Neural cell (in vitro differentiated cells): Measurements from ENCODE around the gene VSIR. TPM values are rescaled to one million over a fixed set of nuclear protein-coding genes. Genes with fewer than 3 reads are reported as not detected.

Experiments used
- H2AFZ ChIP-seq: fragments of 200-600, 300-800 bp; sonication (generic), shearing (Covaris generic); 2 replicates; pipeline ENCODE4 v1.6.0; 2014; ENCODE audit warnings: low read depth, mild to moderate bottlenecking, antibody characterized with exemption, low read length, moderate library complexity
- H3F3A ChIP-seq: fragments of 200-600 bp; shearing (Covaris generic); 2 replicates; pipeline ENCODE4 v1.6.1; 2016; ENCODE audit warnings: mild to moderate bottlenecking, moderate library complexity, mixed read lengths, antibody characterized with exemption, low read length; ENCODE audit not compliant: insufficient read depth, poor library complexity, severe bottlenecking
- H3K27ac ChIP-seq: fragments of 200-600, 300-800 bp; sonication (generic), shearing (Covaris generic); 2 replicates; pipeline ENCODE4 v1.5.1; 2014; ENCODE audit warnings: mild to moderate bottlenecking, low read length, moderate library complexity
- H3K27me3 ChIP-seq: fragments of 300-800, 200-600 bp; sonication (generic), shearing (Covaris generic); 2 replicates; pipeline ENCODE4 v1.6.0; 2014; ENCODE audit warnings: mild to moderate bottlenecking, low read depth, low read length, moderate library complexity; ENCODE audit not compliant: insufficient read depth
- H3K36me3 ChIP-seq: fragments of 300-800, 200-600 bp; sonication (generic), shearing (Covaris generic); 2 replicates; pipeline ENCODE4 v1.5.1; 2014; ENCODE audit warnings: mild to moderate bottlenecking, antibody characterized with exemption, low read length, moderate library complexity; ENCODE audit not compliant: insufficient read depth
- H3K4me2 ChIP-seq: fragments of 300-800, 200-600 bp; sonication (generic), shearing (Covaris generic); 2 replicates; pipeline ENCODE4 v1.6.0; 2014; ENCODE audit warnings: mild to moderate bottlenecking, low read length
- H3K4me3 ChIP-seq: fragments of 300-800, 200-600 bp; sonication (generic), shearing (Covaris generic); 2 replicates; pipeline ENCODE4 v1.5.1; 2014; ENCODE audit warnings: mild to moderate bottlenecking, low read length, moderate library complexity
- H3K79me2 ChIP-seq: fragments of 200-600 bp; shearing (Covaris generic); replicated peaks from 2 replicates; pipeline ENCODE4 v1.6.0; 2014; ENCODE audit warnings: mild to moderate bottlenecking, low read length, moderate library complexity; ENCODE audit not compliant: insufficient read depth
- H3K9ac ChIP-seq: fragments of 300-800, 200-600 bp; sonication (generic), shearing (Covaris generic); 2 replicates; pipeline ENCODE4 v1.6.1; 2016; ENCODE audit warnings: mild to moderate bottlenecking, low read length, mixed read lengths
- H3K9me2 ChIP-seq: fragments of 200-600 bp; shearing (Covaris generic); 2 replicates; pipeline ENCODE4 v1.6.1; 2016; ENCODE audit warnings: mild to moderate bottlenecking, low read length, mixed read lengths; ENCODE audit not compliant: insufficient read depth
- H3K9me3 ChIP-seq: fragments of 200-600, 300-800 bp; sonication (generic), shearing (Covaris generic); 2 replicates; pipeline ENCODE4 v1.6.1; 2016; ENCODE audit warnings: mild to moderate bottlenecking, mixed run types, low read length, moderate library complexity, mixed read lengths
- H4K20me1 ChIP-seq: fragments of 200-600 bp; shearing (Covaris generic); 2 replicates; pipeline ENCODE4 v1.6.1; 2016; ENCODE audit warnings: mild to moderate bottlenecking, mixed run types; ENCODE audit not compliant: insufficient read depth
- CTCF ChIP-seq: fragments of 450-650 bp; IDR thresholded peaks from 2 replicates; pipeline ENCODE4 v1.5.1; 2014; ENCODE audit warnings: antibody characterized with exemption, mild to moderate bottlenecking, moderate library complexity; ENCODE audit not compliant: poor library complexity, severe bottlenecking
- EP300 ChIP-seq: fragments of 450-650 bp; conservative IDR thresholded peaks from 2 replicates; pipeline ENCODE4 v1.6.1; 2014; ENCODE audit warnings: antibody characterized with exemption, mild to moderate bottlenecking, moderate library complexity; ENCODE audit not compliant: poor library complexity, severe bottlenecking
- EZH2 ChIP-seq: fragments of 200-600, 300-800 bp; shearing (Covaris generic), sonication (generic); IDR thresholded peaks from 2 replicates; pipeline ENCODE4 v1.6.1; 2014; ENCODE audit warnings: antibody characterized with exemption, low read length, borderline replicate concordance, mild to moderate bottlenecking; ENCODE audit not compliant: insufficient read depth, poor library complexity, severe bottlenecking
- MXI1 ChIP-seq: fragments of 450-650 bp; conservative IDR thresholded peaks from 2 replicates; pipeline ENCODE4 v1.6.1; 2014; ENCODE audit warnings: antibody characterized with exemption, mild to moderate bottlenecking; ENCODE audit not compliant: poor library complexity, severe bottlenecking
- POLR2AphosphoS5 ChIP-seq: IDR thresholded peaks from 2 replicates; pipeline ENCODE4 v1.6.1; 2012
- RAD21 ChIP-seq: fragments of 450-650 bp; conservative IDR thresholded peaks from 2 replicates; pipeline ENCODE4 v1.6.1; 2014; ENCODE audit warnings: antibody characterized with exemption, mild to moderate bottlenecking, moderate library complexity
- REST ChIP-seq: IDR thresholded peaks from 2 replicates; pipeline ENCODE4 v1.6.1; 2012; ENCODE audit warnings: borderline replicate concordance
- SMC3 ChIP-seq: fragments of 450-650 bp; conservative IDR thresholded peaks from 2 replicates; pipeline ENCODE4 v1.6.1; 2014; ENCODE audit warnings: antibody characterized with exemption, mild to moderate bottlenecking, moderate library complexity; ENCODE audit not compliant: poor library complexity
- TAF1 ChIP-seq: IDR thresholded peaks from 2 replicates; pipeline ENCODE4 v1.6.1; 2012; ENCODE audit warnings: low read depth
- polyA plus RNA-seq: library from polyadenylated mRNA; depleted of rRNA; stranded (reverse); fragments of >200 nt; gene quantifications from 2 replicates; pipeline ENCODE4 v1.2.3, GENCODE V29; 2014

VSIR gene
- polyA plus RNA-seq, 1 donor from 2014 or later, result not detected

GRCh38 chr10:71726580-71727104, 46.7 kb downstream of the VSIR start:
- H3K9me2 ChIP-seq, result no peaks in the 10 kb centered on the region
- H4K20me1 ChIP-seq, result no peaks in the 10 kb centered on the region
- no peaks in the 10 kb centered on the region for H3F3A ChIP-seq
- H3K9ac ChIP-seq, result no peak overlapping the region
- H3K9me3 ChIP-seq, result no peaks in the 10 kb centered on the region
- no peak overlapping the region for H3K4me3 ChIP-seq
- H3K27me3 ChIP-seq, result no peaks in the 10 kb centered on the region
- H3K79me2 ChIP-seq, result no peaks in the 10 kb centered on the region
- no peak overlapping the region for H3K4me2 ChIP-seq
- no peak for TF ChIP-seq TAF1
- no peak for TF ChIP-seq SMC3
- no peak for TF ChIP-seq MXI1
- no peak for TF ChIP-seq REST
- no peaks in the 10 kb centered on the region for H3K36me3 ChIP-seq
- H2AFZ ChIP-seq, result no peak overlapping the region
- H3K27ac ChIP-seq, result no peak overlapping the region

- Histone ChIP-seq H3K79me2 (no peaks in the 10 kb centered on the region), H3K9me3 (no peaks in the 10 kb centered on the region), H3K4me2 (no peak overlapping the region), H3K27ac (no peak overlapping the region), H3K36me3 (no peaks in the 10 kb centered on the region), H3K9me2 (no peaks in the 10 kb centered on the region), H2AFZ (no peak overlapping the region), H4K20me1 (no peaks in the 10 kb centered on the region), H3F3A (no peaks in the 10 kb centered on the region), H3K27me3 (no peaks in the 10 kb centered on the region), H3K9ac (no peak overlapping the region), H3K4me3 (no peak overlapping the region)
- no peak for TF ChIP-seq EZH2
Measured at GRCh38 chr10:71725998-71726579, 47.2 kb downstream of the VSIR start.

- Histone ChIP-seq H3K27ac (no peak overlapping the region), H4K20me1 (no peaks in the 10 kb centered on the region)
Measured at GRCh38 chr10:71725249-71725648, 48.1 kb downstream of the VSIR start.

More at GRCh38 chr10:71725249-71725648, 48.1 kb downstream of the VSIR start:
- no peaks in the 10 kb centered on the region for H3K36me3 ChIP-seq
- H3K27me3 ChIP-seq, result no peaks in the 10 kb centered on the region
- no peak overlapping the region for H3K4me2 ChIP-seq
- H2AFZ ChIP-seq, result no peak overlapping the region
- H3K4me3 ChIP-seq, result no peak overlapping the region
- no peaks in the 10 kb centered on the region for H3F3A ChIP-seq
- H3K9ac ChIP-seq, result no peak overlapping the region
- H3K9me3 ChIP-seq, result no peaks in the 10 kb centered on the region
- no peak for TF ChIP-seq EP300
- TF ChIP-seq POLR2AphosphoS5, result no peak
- TF ChIP-seq SMC3, result no peak
- TF ChIP-seq MXI1, result no peak
- TF ChIP-seq RAD21, result no peak
- TF ChIP-seq REST, result no peak
- TF ChIP-seq EZH2, result no peak
- no peak for TF ChIP-seq CTCF
- no peak for TF ChIP-seq TAF1
- H3K9me2 ChIP-seq, result no peaks in the 10 kb centered on the region
- no peaks in the 10 kb centered on the region for H3K79me2 ChIP-seq
